HG03139 (cell line): ENCODE measurements around the gene EPAS1.
"Not testable (repeated sequence)": the region's sequence is repeated elsewhere in the genome, so short reads cannot be mapped to it uniquely, and the experiment has no call there.

Experiments
- ATAC-seq: cut with Tn5 transposase; IDR thresholded peaks from one replicate; pipeline ENCODE4 v1.9.1; 2021; ENCODE audit not compliant: unreplicated experiment

The EPAS1 gene

GRCh38 chr2:46381871-46382270 lies 84.7 kb downstream of the EPAS1 start:
- ATAC-seq, result no peak

GRCh38 chr2:46382331-46383112 lies 85.3 kb downstream of the EPAS1 start:
- ATAC-seq, result no peak

- no peak for ATAC-seq
These were observed 85.8 kb downstream of the EPAS1 start for GRCh38 chr2:46383113-46383395.

GRCh38 chr2:46383784-46384456 lies 86.7 kb downstream of the EPAS1 start:
- no peak for ATAC-seq

- ATAC-seq, result no peak
These were observed 87.2 kb downstream of the EPAS1 start for GRCh38 chr2:46384457-46384815.

- ATAC-seq, result no peak
These were observed 88.8 kb downstream of the EPAS1 start for GRCh38 chr2:46385786-46386577.

GRCh38 chr2:46386763-46387162 lies 89.6 kb downstream of the EPAS1 start:
- no peak for ATAC-seq

GRCh38 chr2:46387292-46387691 lies 90.1 kb downstream of the EPAS1 start:
- no peak for ATAC-seq

- no peak for ATAC-seq
These were observed 90.8 kb downstream of the EPAS1 start for GRCh38 chr2:46387886-46388515.

- ATAC-seq, result no peak
These were observed 91.7 kb downstream of the EPAS1 start for GRCh38 chr2:46388881-46389280.

- ATAC-seq, result no peak
These were observed 92.3 kb downstream of the EPAS1 start for GRCh38 chr2:46389417-46389916.

GRCh38 chr2:46390036-46390435 lies 92.8 kb downstream of the EPAS1 start:
- ATAC-seq, result no peak

- ATAC-seq, result no peak
These were observed 93.7 kb downstream of the EPAS1 start for GRCh38 chr2:46390901-46391395.

- no peak for ATAC-seq
These were observed 95.5 kb downstream of the EPAS1 start for GRCh38 chr2:46392561-46393346.

GRCh38 chr2:46393347-46393820 lies 96.2 kb downstream of the EPAS1 start:
- no peak for ATAC-seq

GRCh38 chr2:46393865-46394264 lies 96.7 kb downstream of the EPAS1 start:
- no peak for ATAC-seq

- ATAC-seq, result no peak
These were observed 97.7 kb downstream of the EPAS1 start for GRCh38 chr2:46394649-46395510.

GRCh38 chr2:46395730-46396129 lies 98.5 kb downstream of the EPAS1 start:
- not testable (repeated sequence) for ATAC-seq

- ATAC-seq, result no peak
These were observed 102.8 kb downstream of the EPAS1 start for GRCh38 chr2:46400016-46400415.
